Chondrocyte (in vitro differentiated cells): Measurements from ENCODE around the gene FBXO46. TPM values are rescaled to one million over a fixed set of nuclear protein-coding genes. Genes with fewer than 3 reads are reported as not detected.
"Not testable (repeated sequence)": the region's sequence is repeated elsewhere in the genome, so short reads cannot be mapped to it uniquely, and the experiment has no call there.

Experiments
- DNase-seq: peaks from one replicate; pipeline ENCODE4 v3.0.0; 2021; ENCODE audit warnings: mixed read lengths, low spot score
- H3K27ac Mint-ChIP-seq: one replicate; pipeline ENCODE4 v1.8.0; 2021; ENCODE audit warnings: mild to moderate bottlenecking, moderate library complexity, mixed read lengths; ENCODE audit not compliant: unreplicated experiment
- H3K27me3 Mint-ChIP-seq: 2 replicates; pipeline ENCODE4 v1.8.0; 2021; ENCODE audit warnings: low read depth, mixed read lengths
- H3K36me3 Mint-ChIP-seq: 2 replicates; pipeline ENCODE4 v1.8.0; 2021; ENCODE audit warnings: low read depth, mixed read lengths
- H3K4me1 Mint-ChIP-seq: 2 replicates; pipeline ENCODE4 v1.8.0; 2021; ENCODE audit warnings: low read depth, mild to moderate bottlenecking, mixed read lengths
- H3K4me3 Mint-ChIP-seq: one replicate; pipeline ENCODE4 v1.8.0; 2021; ENCODE audit warnings: mild to moderate bottlenecking, moderate library complexity, mixed read lengths; ENCODE audit not compliant: unreplicated experiment
- H3K9me3 Mint-ChIP-seq: 2 replicates; pipeline ENCODE4 v1.8.0; 2021; ENCODE audit warnings: low read depth, mixed read lengths
- total RNA-seq: library from RNA; stranded (reverse); gene quantifications from 3 replicates; pipeline ENCODE4 v1.2.1, GENCODE V29; 2021
- TF ChIP-seq, protein P1 (sequence below): fragments of 200-600 bp; sonication (generic); IDR thresholded peaks from 2 replicates; pipeline ENCODE4 v1.5.0; 2021; ENCODE audit warnings: antibody characterized with exemption, mild to moderate bottlenecking, moderate library complexity

FBXO46 gene
- total RNA-seq, 1 donor from 2014 or later = 14.8 TPM

DNA sequence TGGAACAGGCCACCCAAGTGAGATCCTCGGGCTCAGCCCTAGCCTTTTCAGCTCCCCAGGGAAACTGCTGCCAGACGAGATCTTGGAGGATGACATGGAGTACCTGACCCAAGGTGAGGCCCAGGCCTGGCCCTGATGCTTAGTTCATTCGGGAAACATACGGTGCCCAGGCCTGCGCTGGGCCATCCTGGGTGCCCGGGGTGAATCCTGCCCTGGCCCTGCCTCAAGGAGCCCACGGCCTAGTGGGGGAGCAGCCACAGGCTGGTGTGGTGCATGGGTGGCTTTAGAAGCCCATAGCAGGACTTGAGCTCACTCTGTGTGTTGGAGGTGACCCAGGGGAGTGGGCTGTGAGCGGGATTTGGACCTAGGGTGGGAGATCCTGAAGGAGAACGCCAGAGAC is 28.2 kb upstream of the FBXO46 start:
- Mint-ChIP-seq H3K4me1 (no peaks in the 10 kb centered on the region), H3K27me3 (no peaks in the 10 kb centered on the region), H3K4me3 (no peak overlapping the region), H3K27ac (no peak overlapping the region), H3K9me3 (no peaks in the 10 kb centered on the region), H3K36me3 (no peaks in the 10 kb centered on the region)
- TF ChIP-seq, protein P1, sequence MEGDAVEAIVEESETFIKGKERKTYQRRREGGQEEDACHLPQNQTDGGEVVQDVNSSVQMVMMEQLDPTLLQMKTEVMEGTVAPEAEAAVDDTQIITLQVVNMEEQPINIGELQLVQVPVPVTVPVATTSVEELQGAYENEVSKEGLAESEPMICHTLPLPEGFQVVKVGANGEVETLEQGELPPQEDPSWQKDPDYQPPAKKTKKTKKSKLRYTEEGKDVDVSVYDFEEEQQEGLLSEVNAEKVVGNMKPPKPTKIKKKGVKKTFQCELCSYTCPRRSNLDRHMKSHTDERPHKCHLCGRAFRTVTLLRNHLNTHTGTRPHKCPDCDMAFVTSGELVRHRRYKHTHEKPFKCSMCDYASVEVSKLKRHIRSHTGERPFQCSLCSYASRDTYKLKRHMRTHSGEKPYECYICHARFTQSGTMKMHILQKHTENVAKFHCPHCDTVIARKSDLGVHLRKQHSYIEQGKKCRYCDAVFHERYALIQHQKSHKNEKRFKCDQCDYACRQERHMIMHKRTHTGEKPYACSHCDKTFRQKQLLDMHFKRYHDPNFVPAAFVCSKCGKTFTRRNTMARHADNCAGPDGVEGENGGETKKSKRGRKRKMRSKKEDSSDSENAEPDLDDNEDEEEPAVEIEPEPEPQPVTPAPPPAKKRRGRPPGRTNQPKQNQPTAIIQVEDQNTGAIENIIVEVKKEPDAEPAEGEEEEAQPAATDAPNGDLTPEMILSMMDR = no peak
- no peak for DNase-seq

DNA sequence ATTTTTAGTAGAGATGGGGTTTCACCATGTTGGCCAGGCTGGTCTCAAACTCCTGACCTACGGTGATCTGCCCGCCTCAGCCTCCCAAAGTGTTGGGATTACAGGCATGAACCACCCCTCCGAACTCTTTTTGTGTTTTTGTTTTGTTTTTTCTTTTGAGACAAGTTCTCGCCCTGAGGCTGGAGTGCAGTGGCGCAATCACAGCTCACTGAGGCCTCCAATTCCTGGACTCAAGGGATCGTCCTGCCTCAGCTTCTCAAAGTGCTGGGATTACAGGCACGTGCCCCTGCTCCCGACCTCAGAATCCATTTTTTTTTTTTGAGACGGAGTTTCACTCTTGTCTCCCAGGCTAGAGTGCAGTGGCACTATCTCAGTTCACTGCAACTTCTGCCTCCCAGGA is 27.0 kb upstream of the FBXO46 start:
- H3K9me3 Mint-ChIP-seq = no peaks in the 10 kb centered on the region
- H3K4me3 Mint-ChIP-seq = no peak overlapping the region
- no peaks in the 10 kb centered on the region for H3K36me3 Mint-ChIP-seq
- TF ChIP-seq, protein P1 = no peak
- DNase-seq = no peak
- H3K4me1 Mint-ChIP-seq = no peaks in the 10 kb centered on the region
- H3K27ac Mint-ChIP-seq = no peak overlapping the region
- H3K27me3 Mint-ChIP-seq = no peaks in the 10 kb centered on the region

DNA sequence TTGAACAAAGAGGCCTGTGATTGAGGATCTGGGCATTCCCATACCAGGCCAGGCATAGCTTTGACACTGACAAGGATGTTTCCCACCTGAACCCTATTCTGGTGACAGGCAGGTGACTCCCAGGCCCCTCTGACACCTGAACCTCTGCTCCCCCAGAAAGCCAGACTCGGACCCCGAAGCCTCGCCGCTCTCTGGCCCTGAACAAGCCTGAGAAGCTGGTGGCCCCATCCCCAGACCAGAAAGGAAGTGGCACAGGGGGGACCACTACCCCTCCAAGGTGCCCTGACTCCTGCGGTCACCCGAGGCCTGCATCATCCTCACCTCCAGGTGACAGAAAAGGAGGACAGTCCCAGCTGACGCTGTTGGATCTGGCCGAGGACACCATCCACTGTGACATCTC is 23.6 kb upstream of the FBXO46 start:
- no peaks in the 10 kb centered on the region for H3K9me3 Mint-ChIP-seq
- no peak overlapping the region for H3K4me3 Mint-ChIP-seq
- H3K27me3 Mint-ChIP-seq = no peaks in the 10 kb centered on the region
- DNase-seq = no peak
- no peak overlapping the region for H3K27ac Mint-ChIP-seq
- H3K4me1 Mint-ChIP-seq = no peaks in the 10 kb centered on the region
- H3K36me3 Mint-ChIP-seq = no peaks in the 10 kb centered on the region
- TF ChIP-seq, protein P1 = no peak

DNA sequence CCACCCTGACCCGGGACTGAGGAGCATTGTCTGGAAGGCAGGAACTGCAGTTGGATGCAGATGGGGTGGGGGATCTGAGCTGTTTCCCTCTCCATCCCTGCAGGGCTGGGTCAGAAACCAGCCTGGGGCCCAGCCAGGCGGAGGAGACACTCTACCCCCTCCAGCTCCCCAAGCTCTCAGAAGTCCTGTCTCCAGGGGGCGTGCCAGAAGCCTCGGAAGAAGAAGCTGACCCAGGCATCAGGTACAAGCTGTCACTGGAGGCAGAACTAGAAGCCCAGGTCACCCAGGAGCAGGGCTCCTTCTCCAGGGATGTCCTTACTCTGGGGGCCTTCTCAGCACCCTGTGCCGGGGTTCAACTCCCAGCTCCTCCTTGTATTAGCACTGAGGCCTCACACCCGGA is 22.9 kb upstream of the FBXO46 start:
- DNase-seq = no peak
- Mint-ChIP-seq H3K27ac (no peak overlapping the region), H3K27me3 (no peaks in the 10 kb centered on the region), H3K9me3 (no peaks in the 10 kb centered on the region), H3K4me3 (no peak overlapping the region), H3K36me3 (no peaks in the 10 kb centered on the region), H3K4me1 (no peaks in the 10 kb centered on the region)
- TF ChIP-seq, protein P1 = no peak

DNA sequence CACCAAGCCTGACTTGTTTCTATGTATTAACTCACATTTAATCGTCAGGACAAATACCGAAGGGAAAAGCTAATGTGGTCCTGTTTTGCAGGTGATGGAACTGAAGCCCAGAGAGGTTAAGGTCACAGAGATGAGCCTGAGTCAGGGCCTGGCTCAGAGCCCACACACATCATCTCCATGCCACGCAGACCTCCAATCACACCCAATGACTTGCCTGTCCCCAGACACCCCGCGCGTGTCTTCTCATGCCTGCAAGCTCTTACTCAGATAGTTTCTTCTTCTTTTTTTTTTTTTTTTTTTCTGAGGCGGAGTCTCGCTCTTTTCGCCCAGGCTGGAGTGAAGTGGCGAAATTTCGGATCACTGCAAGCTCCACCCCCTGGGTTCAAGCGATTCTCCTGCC is 21.9 kb upstream of the FBXO46 start:
- H3K27me3 Mint-ChIP-seq = no peaks in the 10 kb centered on the region
- no peak for DNase-seq
- H3K9me3 Mint-ChIP-seq = no peaks in the 10 kb centered on the region
- no peak overlapping the region for H3K4me3 Mint-ChIP-seq
- no peaks in the 10 kb centered on the region for H3K4me1 Mint-ChIP-seq
- H3K27ac Mint-ChIP-seq = no peak overlapping the region
- no peaks in the 10 kb centered on the region for H3K36me3 Mint-ChIP-seq
- TF ChIP-seq, protein P1 = no peak

DNA sequence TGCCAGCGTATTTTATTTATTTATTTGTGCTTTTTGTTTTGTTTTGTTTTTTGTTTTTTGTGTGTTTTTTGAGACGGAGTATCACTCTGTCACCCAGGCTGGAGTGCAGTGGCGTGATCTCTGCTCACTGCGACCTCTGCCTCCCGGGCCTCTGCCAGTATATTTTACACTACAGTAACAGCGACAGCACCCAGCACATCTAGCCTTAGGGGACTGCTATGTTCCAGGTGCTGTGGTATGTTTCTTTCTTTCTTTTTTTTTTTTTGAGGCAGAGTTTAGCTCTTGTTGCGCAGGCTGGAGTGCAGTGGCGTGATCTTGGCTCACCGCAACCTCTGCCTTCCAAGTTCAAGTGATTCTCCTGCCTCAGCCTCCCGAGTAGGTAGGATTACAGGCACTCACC is 20.8 kb upstream of the FBXO46 start:
- not testable (repeated sequence) for H3K27ac Mint-ChIP-seq, H3K4me3 Mint-ChIP-seq, DNase-seq, H3K9me3 Mint-ChIP-seq, H3K27me3 Mint-ChIP-seq, H3K4me1 Mint-ChIP-seq, H3K36me3 Mint-ChIP-seq
